ENCODE measurements around the gene HEMK1.

GRCh38 chr3:50551054-50551659, 18.2 kb upstream of the HEMK1 start:
- no peak for TF ChIP-seq CTCF (IDR thresholded peaks at IDR 0.05)
- no peak for TF ChIP-seq POLR2A (IDR thresholded peaks at IDR 0.05)

Data from upper lobe of left lung (tissue), 4 donors.